Left forelimb (tissue), 1 donor: ENCODE results near the gene TSPAN7.
A peak's percentile ranks its signal among the peaks of the same experiment; 100 is the strongest.

Experiments
- DNase-seq: peaks from one replicate; pipeline ENCODE4 v3.0.0-alpha.2; 2018; ENCODE audit warnings: low spot score

Gene TSPAN7

GRCh38 chrX:38561126-38561868 lies at the start of gene TSPAN7:
TSS of gene TSPAN7 (plus strand) at chrX:38561542. CDS start at chrX:38561547, 5 bp downstream.
- DNase-seq: peak; percentile 86

DNA sequence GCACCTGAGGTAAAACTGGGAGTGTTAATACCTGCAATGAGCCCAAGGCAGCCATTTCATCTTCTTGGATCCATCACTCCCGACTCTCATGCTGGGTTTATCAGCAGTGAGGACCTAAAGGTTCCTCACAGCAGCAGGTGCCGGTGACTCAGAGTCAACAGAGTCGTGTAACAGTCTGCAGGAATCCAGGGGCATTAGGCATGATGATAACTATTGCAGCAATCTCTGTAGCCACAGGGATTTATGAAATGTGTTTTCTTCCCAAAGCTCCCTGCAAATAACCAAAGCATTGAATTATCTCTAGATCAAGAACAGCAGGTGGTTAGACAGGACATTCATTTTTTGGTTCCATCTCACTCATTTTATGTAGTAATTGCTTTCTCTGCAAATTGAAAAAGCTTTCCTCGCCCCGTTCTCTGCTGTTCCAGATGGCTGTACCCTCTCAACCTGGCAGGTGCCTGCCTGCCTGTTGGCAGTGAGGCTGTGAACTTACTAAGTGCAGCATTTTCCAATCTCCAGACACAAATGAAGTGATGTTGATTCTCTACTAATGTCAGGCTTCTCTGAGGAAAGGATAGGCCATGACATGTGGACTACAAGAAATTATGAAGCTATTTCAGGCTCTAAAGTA lies 48.1 kb upstream of the TSPAN7 start:
- no peak for DNase-seq

GRCh38 chrX:38514016-38514854 lies 47.1 kb upstream of the TSPAN7 start:
- no peak for DNase-seq

DNA sequence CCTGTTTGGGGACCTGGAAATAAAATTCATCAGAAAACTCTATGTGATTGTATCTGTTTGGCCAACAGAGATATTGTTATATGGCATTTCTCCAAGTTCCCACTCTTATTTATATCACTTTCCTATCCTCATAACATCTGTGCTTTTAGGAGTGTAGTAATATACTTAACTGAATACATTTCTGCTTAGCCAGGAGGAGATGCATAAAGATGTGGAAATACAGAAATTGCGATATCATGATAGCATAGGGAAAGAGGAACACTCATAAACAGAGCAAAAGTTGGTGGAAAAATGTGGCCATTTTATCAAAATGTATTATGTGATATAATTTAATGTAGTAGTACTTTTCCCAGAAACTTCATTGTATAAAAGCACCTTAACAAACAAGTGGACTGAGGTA lies 46.1 kb upstream of the TSPAN7 start:
- DNase-seq: no peak

DNA sequence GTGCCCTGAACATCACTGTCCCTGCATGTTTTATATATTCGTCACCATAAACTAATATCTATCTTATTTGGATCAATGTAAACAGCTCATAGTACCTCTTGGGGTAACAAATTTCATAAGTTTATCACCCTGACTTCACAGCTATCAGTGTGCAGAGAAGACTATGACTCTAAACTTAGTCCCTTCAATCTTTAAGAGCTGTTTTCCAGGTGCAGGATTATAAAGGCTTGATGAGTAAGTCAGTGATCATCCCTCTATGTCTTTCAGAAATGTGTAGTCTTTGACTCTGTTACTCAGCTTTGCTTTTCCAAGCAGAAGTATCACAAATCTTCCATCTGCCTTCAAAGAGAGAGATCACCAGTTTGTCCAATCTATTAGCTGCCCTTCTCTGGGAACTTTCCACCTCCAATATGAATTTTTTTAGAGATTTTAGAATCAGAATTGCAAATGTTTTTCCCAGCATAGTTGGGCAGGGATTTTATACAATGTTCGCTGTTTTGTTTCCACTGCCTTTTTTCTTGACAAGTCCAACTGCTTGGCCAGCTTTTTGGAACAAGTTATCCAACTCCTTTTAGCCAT lies 45.1 kb upstream of the TSPAN7 start:
- no peak for DNase-seq

DNA sequence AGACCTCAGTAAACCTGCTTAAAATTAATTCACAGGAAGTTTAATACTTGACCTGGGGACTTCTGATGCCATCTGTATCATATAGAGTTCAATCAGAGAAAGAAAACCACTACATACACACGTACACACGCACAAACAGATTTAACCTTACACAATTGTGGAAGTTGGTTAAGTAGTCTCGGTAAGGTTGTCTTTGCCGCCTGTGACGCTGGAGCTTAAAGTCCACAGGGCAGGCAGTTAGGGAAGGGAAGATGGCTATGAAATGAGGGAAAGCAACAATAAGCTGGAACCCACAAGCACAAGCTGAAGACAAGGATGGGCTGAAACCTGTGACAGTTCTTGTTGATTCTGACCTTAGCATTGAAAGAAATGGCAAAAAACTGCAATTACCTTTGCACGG lies 41.7 kb upstream of the TSPAN7 start:
- no peak for DNase-seq

GRCh38 chrX:38538134-38538533 lies 23.2 kb upstream of the TSPAN7 start:
- no peak for DNase-seq

GRCh38 chrX:38539748-38540147 lies 21.6 kb upstream of the TSPAN7 start:
- no peak for DNase-seq

GRCh38 chrX:38548508-38548907 lies 12.8 kb upstream of the TSPAN7 start:
- DNase-seq: no peak

- DNase-seq: no peak
Observed at GRCh38 chrX:38552721-38553120, 8.6 kb upstream of the TSPAN7 start.

- DNase-seq: no peak
Observed at GRCh38 chrX:38558686-38559085, 2.7 kb upstream of the TSPAN7 start.

- DNase-seq: no peak
Observed at GRCh38 chrX:38560776-38561125, 591 bp upstream of the TSPAN7 start.

DNA sequence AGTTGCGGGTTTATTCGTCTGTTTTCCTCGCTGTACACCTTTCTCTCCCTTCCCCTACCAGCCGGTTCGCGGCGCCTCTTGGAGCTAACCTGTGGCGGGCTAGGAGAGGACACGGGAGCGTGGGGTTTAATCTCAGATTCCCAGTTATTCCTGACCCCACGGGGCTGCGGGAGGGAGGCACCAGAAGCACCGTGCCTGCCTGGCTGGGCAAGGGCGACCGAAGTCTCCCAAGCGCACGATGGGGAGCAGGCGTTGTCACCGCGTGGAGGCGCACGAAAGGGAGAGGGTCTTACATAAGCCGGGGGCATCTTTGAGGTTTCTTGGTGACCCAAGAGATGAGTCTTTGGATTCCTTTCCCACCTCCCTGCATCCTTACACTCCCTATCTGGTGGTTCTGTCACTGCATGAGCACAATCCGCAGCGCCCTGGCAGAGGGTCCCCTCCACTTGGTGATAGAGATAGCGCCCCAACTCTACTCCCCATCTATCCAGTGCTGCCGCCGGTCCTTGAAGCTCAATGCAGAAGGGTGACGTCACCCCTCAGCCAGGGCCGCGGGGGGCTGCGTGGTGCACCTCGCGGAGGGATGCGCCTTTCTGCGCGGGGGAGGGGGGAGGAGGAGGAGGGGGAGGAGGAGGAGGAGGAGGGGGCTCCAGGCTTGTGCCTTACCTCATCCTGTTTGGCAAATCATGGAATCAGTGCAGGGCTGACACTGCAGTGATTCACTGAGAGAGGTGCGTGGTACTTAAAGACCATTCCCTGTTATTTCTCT lies 793 bp downstream of the TSPAN7 start:
- DNase-seq: no peak

- DNase-seq: no peak
Observed at GRCh38 chrX:38563030-38563429, 1.7 kb downstream of the TSPAN7 start.

- DNase-seq: no peak
Observed at GRCh38 chrX:38570396-38570795, 9.1 kb downstream of the TSPAN7 start.

DNA sequence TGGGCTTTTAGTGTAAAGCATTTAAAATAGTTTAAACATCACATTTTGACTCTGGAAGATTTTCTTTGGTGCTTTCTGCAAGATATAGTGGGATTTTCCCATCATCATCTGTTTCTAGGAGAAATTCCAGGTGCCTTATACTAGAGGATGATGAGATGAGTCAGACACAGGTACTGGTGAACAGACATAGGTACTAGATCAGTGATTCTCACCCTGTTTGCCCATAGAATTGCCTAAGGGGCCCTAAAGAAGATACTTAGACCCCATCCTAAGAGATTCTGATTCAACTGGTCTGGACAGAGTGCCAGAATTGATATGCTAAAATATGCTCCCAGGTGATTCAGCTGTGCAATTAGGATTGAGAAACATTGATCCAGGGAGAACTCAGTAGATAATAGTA lies 9.7 kb downstream of the TSPAN7 start:
- no peak for DNase-seq

- no peak for DNase-seq
Observed at GRCh38 chrX:38574858-38575257, 13.5 kb downstream of the TSPAN7 start.

DNA sequence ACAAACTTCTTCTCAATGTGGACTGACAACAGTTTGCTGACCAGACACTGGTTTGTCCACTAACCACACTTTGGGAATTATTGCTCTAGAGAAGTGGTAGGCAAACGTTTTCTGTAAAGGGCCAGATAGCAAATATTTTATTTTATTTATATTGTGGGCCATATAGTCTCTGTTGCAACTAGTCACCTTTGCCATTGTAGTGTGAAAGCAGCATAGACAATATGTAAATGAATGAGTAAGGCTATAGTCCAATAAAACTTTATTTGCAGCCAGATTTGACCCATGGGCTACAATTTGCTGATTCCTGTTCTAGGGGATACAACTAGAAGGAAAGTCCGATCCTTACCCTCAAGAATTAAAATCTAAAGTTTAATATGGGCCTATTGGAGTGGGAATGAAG lies 14.5 kb downstream of the TSPAN7 start:
- DNase-seq: no peak

DNA sequence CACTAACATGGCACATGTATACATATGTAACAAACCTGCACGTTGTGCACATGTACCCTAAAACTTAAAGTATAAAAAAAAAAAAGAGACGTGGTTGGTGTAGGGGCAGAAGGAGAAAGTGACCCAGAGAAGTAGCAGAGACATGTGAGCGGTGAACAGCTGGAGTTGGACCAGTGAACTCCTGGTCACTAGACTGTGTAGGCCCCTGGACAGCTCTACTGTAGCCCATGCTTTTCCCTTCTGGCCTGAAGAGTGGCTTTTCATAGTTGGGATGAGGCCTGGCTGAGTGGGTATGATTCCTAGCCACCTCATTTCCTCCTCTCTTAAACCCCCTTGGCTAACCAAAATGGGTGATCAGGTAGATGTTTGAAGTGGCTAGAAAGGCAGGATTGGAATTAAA lies 16.4 kb downstream of the TSPAN7 start:
- DNase-seq: no peak

GRCh38 chrX:38578167-38578566 lies 16.8 kb downstream of the TSPAN7 start:
- no peak for DNase-seq

- no peak for DNase-seq
Observed at GRCh38 chrX:38583181-38583580, 21.8 kb downstream of the TSPAN7 start.

- DNase-seq: no peak
Observed at GRCh38 chrX:38594434-38594833, 33.1 kb downstream of the TSPAN7 start.
